Mucosa of rectum (tissue), 2 donors: Measurements from ENCODE around the gene CEACAM1.
A peak's percentile ranks its signal among the peaks of the same experiment; 100 is the strongest.
"Not testable (repeated sequence)": the region's sequence is repeated elsewhere in the genome, so short reads cannot be mapped to it uniquely, and the experiment has no call there.

ENCODE experiments used
- H3K27ac ChIP-seq, 2 donors: one replicate each; pipeline ENCODE4 v1.7.0; 2013; ENCODE audit warnings: inconsistent platforms in 2 of 2, low read depth in 2 of 2, low read length in 2 of 2
- H3K27me3 ChIP-seq, 2 donors: one replicate each; pipeline ENCODE4 v1.7.0; 2013; ENCODE audit warnings: low read length in 2 of 2; ENCODE audit not compliant: control insufficient read depth in 2 of 2, insufficient read depth in 2 of 2
- H3K36me3 ChIP-seq, 2 donors: one replicate each; pipeline ENCODE4 v1.7.0; 2013; ENCODE audit warnings: low read length in 2 of 2; ENCODE audit not compliant: control insufficient read depth in 2 of 2, insufficient read depth in 2 of 2
- H3K4me1 ChIP-seq, 2 donors: one replicate each; pipeline ENCODE4 v1.7.0; 2013; ENCODE audit warnings: low read length in 2 of 2, mild to moderate bottlenecking in 1 of 2; ENCODE audit not compliant: control insufficient read depth in 2 of 2, insufficient read depth in 2 of 2
- H3K4me3 ChIP-seq, 2 donors: one replicate each; pipeline ENCODE4 v1.7.0; 2013; ENCODE audit warnings: low read length in 2 of 2
- H3K9ac ChIP-seq, 2 donors: one replicate each; pipeline ENCODE4 v1.7.0; 2013; ENCODE audit warnings: low read length in 2 of 2, low read depth in 1 of 2, mild to moderate bottlenecking in 1 of 2
- H3K9me3 ChIP-seq, 2 donors: one replicate each; pipeline ENCODE4 v1.7.0; 2013; ENCODE audit warnings: low read length in 2 of 2; ENCODE audit not compliant: control insufficient read depth in 2 of 2
- donor health status: healthy.
- donor health status: Normal muscosa, but diverticular disease.

Gene CEACAM1

DNA sequence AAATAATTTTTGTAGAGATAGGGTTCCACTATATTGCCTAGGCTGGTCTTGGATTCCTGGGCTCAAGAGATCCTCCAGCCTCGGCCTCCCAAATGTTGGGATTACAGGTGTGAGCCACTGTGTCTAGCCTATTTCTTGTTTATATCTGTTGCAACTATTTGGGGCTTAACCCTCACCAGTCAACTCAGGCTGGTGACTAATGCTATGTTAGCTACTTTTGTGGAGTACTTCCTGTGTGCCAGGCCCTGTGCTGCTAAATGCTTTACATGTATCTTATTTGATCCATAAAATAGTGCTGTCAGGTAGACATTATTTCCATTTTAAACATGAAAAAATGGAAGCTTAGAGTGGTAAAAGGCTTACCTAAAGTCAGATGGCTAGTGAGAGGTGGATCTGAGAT, 13.8 kb downstream of the CEACAM1 start:
- H3K4me1 ChIP-seq, result no peaks in the 10 kb centered on the region
- H3K27me3 ChIP-seq, result no peaks in the 10 kb centered on the region
- no peak overlapping the region for H3K9ac ChIP-seq
- no peak overlapping the region for H3K27ac ChIP-seq
- H3K4me3 ChIP-seq, result no peak overlapping the region
- no peaks in the 10 kb centered on the region for H3K9me3 ChIP-seq
- H3K36me3 ChIP-seq, result peaks cover 18 to 20% of the 10 kb centered on the region in 2 donors

DNA sequence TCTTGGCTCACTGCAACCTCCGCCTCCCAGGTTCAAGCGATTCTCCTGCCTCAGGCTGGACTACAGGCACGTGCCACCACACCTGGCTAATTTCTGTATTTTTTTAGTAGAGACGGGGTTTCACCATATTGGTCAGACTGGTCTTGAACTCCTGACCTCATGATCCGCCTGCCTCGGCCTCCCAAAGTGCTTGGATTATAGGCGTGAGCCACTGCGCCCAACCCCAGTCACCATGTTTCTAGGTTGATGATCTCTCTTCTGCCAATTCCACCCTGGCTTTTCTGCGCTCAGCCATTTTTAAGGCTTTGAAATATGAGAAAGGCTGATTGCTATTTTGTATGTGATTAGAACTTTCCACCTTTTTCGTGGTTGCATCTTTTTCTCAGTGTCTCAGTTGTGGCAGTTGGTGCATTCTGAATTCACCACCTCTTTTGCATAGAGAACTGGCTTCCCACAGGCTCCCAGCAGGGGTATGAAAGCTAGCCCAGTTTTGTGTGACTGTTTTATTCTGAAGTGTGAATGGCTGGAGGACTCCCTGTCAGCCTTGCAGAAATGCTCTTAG, 15.5 kb downstream of the CEACAM1 start:
- Histone ChIP-seq H3K9me3 (no peaks in the 10 kb centered on the region), H3K27me3 (no peaks in the 10 kb centered on the region), H3K4me1 (no peaks in the 10 kb centered on the region), H3K27ac (no peak overlapping the region), H3K4me3 (no peak overlapping the region), H3K9ac (no peak overlapping the region), H3K36me3 (peaks cover 12 to 19% of the 10 kb centered on the region in 2 donors)

DNA sequence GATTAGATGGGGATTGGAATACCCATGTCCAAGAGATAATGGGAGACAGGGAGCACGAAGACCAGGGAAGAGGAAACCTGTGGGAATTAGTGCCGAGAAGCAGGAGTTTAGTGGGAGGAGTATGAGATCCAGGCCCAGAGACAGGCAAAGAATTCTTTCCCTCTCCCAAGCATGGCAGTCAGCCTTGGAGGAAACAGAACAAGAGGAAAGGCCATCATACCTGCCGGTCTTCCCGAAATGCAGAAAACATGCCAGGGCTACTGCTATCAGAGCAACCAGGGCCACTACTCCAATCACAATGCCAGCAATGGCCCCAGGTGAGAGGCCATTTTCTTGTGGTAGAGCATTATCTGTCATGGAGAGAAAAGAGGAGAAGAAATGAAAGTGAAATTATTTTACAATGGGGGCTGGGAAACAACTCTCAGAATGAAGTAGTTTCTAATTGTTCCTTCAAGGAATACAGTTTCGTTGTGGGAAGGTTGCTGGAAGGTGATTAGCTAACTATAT, 16.1 kb downstream of the CEACAM1 start:
- H3K27ac ChIP-seq, result no peak overlapping the region
- no peak overlapping the region for H3K9ac ChIP-seq
- H3K27me3 ChIP-seq, result no peaks in the 10 kb centered on the region
- H3K4me3 ChIP-seq, result no peak overlapping the region
- no peaks in the 10 kb centered on the region for H3K4me1 ChIP-seq
- H3K9me3 ChIP-seq, result no peaks in the 10 kb centered on the region
- peaks cover 12 to 19% of the 10 kb centered on the region in 2 donors for H3K36me3 ChIP-seq

DNA sequence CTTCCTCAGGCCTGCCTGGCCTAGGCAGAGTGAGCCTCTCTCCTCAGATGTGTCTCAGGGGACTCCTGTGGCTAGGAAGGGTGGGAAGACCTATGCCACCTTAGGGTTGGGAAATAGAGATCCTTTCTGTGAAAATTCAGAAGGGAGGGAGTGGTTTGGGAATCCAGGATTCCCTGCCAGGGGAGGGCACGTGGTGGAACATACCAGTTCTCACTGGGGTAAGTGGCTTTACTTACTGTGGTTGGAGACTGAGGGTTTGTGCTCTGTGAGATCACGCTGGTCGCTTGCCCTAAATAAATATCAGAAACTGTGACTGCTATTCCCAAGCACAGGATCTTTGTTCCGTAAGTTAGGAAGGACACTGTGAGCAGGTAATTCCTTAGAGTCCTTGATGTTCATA, 16.9 kb downstream of the CEACAM1 start:
- H3K4me1 ChIP-seq, result no peaks in the 10 kb centered on the region
- H3K27ac ChIP-seq, result no peak overlapping the region
- H3K9me3 ChIP-seq, result no peaks in the 10 kb centered on the region
- H3K4me3 ChIP-seq, result no peak overlapping the region
- H3K27me3 ChIP-seq, result no peaks in the 10 kb centered on the region
- H3K9ac ChIP-seq, result no peak overlapping the region
- H3K36me3 ChIP-seq, result peaks cover 12 to 19% of the 10 kb centered on the region in 2 donors

DNA sequence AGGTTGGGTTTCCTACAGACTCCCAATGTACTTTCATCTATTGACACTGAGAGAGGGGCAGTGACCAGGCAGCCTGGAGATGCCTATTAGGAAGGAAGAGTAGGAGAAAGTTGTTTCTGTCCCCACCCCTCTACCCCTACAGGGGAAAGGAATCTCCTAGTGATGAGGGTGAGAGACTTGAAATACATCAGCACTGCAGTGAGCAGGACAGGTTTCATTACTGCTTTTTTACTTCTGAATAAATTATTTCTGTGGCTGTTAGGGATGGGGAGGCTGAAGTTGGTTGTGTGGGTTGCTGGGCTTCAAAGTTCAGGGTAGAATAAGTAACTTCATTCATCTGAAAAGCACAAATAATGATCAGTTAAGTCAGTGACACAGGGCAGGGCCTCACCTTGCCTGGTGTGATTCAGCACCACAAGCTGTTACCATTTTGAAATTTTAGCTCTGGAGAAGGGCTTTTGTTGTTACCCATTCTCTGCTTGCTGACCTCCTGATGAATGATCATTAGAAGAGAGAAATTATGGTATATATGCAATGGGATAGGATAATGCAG, 19.3 kb downstream of the CEACAM1 start:
- no peaks in the 10 kb centered on the region for H3K9me3 ChIP-seq
- H3K27me3 ChIP-seq, result no peaks in the 10 kb centered on the region

DNA sequence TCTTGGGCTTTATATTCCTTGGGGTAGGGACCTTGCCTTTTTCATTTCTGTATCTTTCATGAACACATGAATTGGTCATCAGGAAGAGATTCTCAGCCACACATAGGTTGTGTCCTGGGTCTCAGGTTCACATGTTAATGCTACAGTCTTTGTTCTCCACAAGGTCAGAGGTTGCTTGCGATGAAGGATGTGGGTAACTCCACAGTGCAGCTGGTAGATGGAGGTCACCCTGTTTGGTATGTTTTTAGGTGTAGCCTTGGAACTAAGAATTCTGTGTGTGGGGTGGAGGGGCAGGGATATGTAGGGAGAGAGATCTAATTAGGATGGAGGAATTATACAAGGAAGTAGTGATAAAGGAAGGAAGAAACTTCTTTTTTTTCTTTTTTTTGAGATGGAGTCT, 23.2 kb downstream of the CEACAM1 start:
- H3K9ac ChIP-seq, result no peak overlapping the region
- peaks cover 2 to 6% of the 10 kb centered on the region in 2 donors for H3K36me3 ChIP-seq
- no peak overlapping the region for H3K4me3 ChIP-seq
- no peaks in the 10 kb centered on the region for H3K9me3 ChIP-seq
- H3K4me1 ChIP-seq, result no peaks in the 10 kb centered on the region
- H3K27me3 ChIP-seq, result no peaks in the 10 kb centered on the region
- H3K27ac ChIP-seq, result no peak overlapping the region

More for the DNA sequence above, 19.3 kb downstream of the CEACAM1 start:
- H3K9ac ChIP-seq, result no peak overlapping the region
- no peak overlapping the region for H3K4me3 ChIP-seq
- H3K27ac ChIP-seq, result no peak overlapping the region
- no peaks in the 10 kb centered on the region for H3K4me1 ChIP-seq
- H3K36me3 ChIP-seq, result peaks cover 10 to 19% of the 10 kb centered on the region in 2 donors

DNA sequence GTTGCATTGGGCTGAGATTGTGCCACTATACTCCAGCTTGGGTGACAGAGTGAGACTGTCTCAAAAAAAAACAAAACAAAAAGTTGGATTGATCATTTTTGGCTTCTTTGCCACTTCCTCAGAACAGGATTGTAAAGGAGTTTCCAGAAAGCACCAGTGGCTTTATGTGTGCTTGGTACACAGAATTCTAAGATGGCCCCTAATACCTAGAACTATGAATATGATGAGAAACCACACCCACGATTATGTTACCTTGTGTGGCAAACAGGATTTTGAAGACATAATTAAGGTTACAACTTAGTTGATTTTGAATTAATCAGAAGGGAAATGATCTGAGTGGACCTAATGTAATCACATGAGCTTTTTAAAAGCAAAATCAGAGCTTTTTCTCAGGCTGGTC, 26.5 kb downstream of the CEACAM1 start:
- H3K4me3 ChIP-seq, result no peak overlapping the region
- H3K9ac ChIP-seq, result no peak overlapping the region
- no peaks in the 10 kb centered on the region for H3K9me3 ChIP-seq
- H3K36me3 ChIP-seq, result no peaks in the 10 kb centered on the region
- H3K27me3 ChIP-seq, result no peaks in the 10 kb centered on the region
- no peak overlapping the region for H3K27ac ChIP-seq
- peaks cover 19 to 28% of the 10 kb centered on the region in 2 donors for H3K4me1 ChIP-seq

DNA sequence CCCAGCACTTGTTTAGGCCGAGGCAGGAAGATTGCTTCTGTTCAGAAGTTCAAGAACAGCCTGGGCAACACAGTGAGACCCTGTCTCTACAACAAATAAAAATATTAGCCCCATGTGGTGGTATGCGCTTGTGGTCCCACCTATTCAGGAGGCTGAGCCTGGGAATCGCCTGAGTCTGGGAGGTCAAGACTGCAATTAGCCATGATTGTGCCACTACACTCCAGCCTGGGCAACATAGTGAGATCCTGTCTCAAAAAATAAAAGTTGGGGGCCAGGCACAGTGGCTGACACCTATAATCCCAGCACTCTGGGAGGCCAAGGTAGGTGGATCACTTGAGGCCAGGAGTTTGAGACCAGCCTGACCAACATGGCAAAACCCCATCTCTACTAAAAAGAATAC, 27.0 kb downstream of the CEACAM1 start:
- not testable (repeated sequence) for H3K9ac ChIP-seq, H3K36me3 ChIP-seq, H3K9me3 ChIP-seq, H3K4me3 ChIP-seq, H3K27ac ChIP-seq, H3K27me3 ChIP-seq
- H3K4me1 ChIP-seq, result peaks cover 22 to 31% of the 10 kb centered on the region in 2 donors

DNA sequence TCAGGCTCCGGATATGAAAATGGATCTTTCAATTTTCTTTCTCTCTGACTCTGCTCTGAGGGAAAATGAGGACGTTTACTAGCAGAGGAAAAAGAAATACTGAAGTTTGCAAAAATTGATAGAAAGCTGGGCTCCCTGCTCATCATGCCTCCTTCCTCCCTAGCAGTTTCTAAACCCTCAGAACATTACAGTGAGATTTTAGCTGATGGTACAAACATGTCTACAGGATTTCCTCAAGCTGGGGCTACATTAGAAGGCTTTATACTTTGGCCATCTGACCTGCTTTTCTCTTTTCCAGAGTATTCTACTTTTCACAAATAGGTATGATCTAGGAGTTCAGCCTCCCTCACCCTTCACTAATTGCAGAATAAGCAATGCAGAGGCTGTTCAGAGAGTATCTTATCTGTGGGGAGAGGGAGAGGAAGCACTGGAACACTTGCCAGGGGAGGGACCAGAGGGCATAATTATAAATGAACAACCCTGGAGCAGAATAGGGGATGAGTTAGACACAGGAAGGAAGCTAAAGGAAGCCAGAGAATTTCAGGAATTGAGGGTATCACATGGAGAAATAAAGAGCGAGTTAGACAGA, 30.0 kb downstream of the CEACAM1 start:
- H3K4me1 ChIP-seq, result peaks cover 22 to 34% of the 10 kb centered on the region in 2 donors
- H3K36me3 ChIP-seq, result no peaks in the 10 kb centered on the region
- H3K9me3 ChIP-seq, result no peaks in the 10 kb centered on the region
- peak overlapping the region in 1 of 2 donors; percentile 6 for H3K9ac ChIP-seq
- no peaks in the 10 kb centered on the region for H3K27me3 ChIP-seq
- peak overlapping the region; percentile 17 to 42 for H3K4me3 ChIP-seq
- peak overlapping the region; percentile 79 to 81 for H3K27ac ChIP-seq

DNA sequence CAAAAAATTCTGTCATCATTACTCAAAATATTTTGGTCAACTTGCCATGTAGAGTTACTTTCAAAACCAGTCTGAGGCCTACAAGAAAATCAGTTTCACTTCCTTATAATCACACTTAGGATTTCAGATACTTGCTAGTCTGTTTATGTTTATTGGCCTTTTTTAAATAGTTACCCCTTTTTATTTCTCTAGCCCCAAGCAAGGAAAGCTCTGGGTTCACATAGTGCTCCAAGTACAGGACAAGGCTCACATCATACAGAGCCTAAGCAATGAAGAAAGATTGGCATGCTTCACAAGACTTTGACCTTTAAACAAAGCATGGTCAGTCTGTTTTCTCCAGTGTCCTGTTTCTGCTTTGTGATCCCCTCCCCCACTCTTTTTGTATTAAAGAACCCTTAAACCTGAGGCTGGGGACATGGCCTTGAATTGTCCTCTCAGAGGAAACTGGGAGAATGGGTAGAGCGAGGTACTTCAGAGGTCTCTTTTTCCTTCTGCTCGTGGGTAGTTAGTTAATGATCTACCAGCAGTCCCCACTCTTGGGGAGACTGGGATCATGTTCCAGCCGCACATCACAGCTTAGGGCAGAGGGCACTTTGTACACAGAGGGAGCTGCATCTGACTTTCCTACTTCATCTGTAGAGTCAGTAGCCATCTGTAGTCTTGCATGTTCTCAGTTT, 30.7 kb downstream of the CEACAM1 start:
- H3K27ac ChIP-seq, result peak overlapping the region; percentile 79 to 81
- peak overlapping the region in 1 of 2 donors; percentile 6 for H3K9ac ChIP-seq
- peaks cover 22 to 34% of the 10 kb centered on the region in 2 donors for H3K4me1 ChIP-seq

More for the DNA sequence above, 30.7 kb downstream of the CEACAM1 start:
- no peaks in the 10 kb centered on the region for H3K36me3 ChIP-seq
- no peaks in the 10 kb centered on the region for H3K9me3 ChIP-seq
- H3K27me3 ChIP-seq, result no peaks in the 10 kb centered on the region
- H3K4me3 ChIP-seq, result peak overlapping the region; percentile 17 to 42
